SK-N-MC (cell line): ENCODE data around the gene SF3B4.

Source experiments
- DNase-seq: peaks from one replicate; pipeline ENCODE4 v3.0.0-alpha.2; 2011; ENCODE audit warnings: low read depth, low spot score
- H3K27ac ChIP-seq: fragments of 200-600 bp; sonication (generic); 2 replicates; pipeline ENCODE4 v1.5.1; 2016; ENCODE audit warnings: mixed run types
- H3K36me3 ChIP-seq: fragments of 200-600 bp; sonication (generic); 2 replicates; pipeline ENCODE4 v1.6.1; 2017; ENCODE audit warnings: antibody characterized with exemption, low read length, mixed read lengths; ENCODE audit not compliant: insufficient read depth
- H3K4me3 ChIP-seq: fragments of 200-600 bp; sonication (generic); 2 replicates; pipeline ENCODE4 v1.5.1; 2016
- H3K9ac ChIP-seq: fragments of 200-600 bp; sonication (generic); 2 replicates; pipeline ENCODE4 v1.8.0; 2017; ENCODE audit warnings: mixed run types, mixed read lengths; ENCODE audit not compliant: insufficient read length
- H3K9me3 ChIP-seq: fragments of 200-600 bp; sonication (generic); 2 replicates; pipeline ENCODE4 v1.6.1; 2017; ENCODE audit warnings: low read depth, mild to moderate bottlenecking, antibody characterized with exemption, low read length, moderate library complexity, mixed read lengths
- EZH2 ChIP-seq: fragments of 200-600 bp; sonication (generic); IDR thresholded peaks from one replicate; pipeline ENCODE4 v1.6.1; 2017; ENCODE audit warnings: antibody characterized with exemption
- FOXP2 ChIP-seq: optimal IDR thresholded peaks from 2 replicates; pipeline ENCODE3; 2011; ENCODE audit warnings: mild to moderate bottlenecking, moderate library complexity; ENCODE audit not compliant: insufficient read depth; ENCODE audit errors: extremely low read length, control extremely low read depth
- POLR2AphosphoS5 ChIP-seq: IDR thresholded peaks from 2 replicates; pipeline ENCODE4 v1.6.1; 2012; ENCODE audit warnings: mild to moderate bottlenecking, low read depth, low read length, borderline replicate concordance

SF3B4 gene

DNA sequence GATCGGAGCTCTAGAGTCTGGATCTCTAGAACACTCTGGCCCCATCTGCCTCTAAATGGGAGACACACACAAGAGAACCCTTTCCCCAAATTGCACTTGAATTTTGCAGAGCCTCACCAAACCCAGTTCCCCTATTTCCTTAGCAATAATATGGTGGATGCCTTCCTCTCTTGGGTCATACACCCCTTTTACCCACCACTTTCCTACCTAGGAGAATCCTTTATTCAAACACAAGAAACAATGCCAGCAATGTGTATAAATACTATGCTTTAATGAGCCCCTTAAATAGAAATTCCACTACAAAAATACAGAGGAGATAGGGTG lies 760 bp upstream of the SF3B4 start:
- no peak for DNase-seq
- TF ChIP-seq FOXP2 (no peak), EZH2 (no peak), POLR2AphosphoS5 (no peak)

DNA sequence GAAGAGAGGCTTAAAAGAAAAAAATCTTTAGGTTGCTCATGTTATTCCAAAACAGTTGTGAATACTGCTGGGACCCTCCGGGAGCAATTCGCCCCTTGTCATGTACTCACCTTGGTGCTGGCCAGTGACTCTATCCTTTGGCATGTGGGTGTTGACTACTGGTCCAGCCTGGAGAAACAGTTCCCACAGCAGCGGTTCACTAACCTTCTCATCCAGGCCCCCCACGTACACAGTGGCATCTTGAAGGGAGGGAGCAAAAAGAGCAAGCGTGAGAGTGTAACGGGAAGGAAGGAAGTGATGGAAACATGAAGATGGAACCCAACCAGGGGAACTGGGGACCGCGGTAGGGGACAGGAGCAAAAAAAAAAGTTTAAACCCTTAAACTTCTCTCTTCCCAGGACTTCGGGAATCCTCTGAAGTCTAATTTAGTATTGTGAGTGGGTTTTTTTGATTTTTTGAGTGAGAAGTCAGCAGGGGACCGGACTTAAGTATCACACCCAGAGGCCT lies 494 bp downstream of the SF3B4 start:
- no peak for DNase-seq
- Histone ChIP-seq H3K36me3 (peaks cover 46% of the 10 kb centered on the region), H3K9me3 (no peaks in the 10 kb centered on the region), H3K27ac (no peak overlapping the region), H3K9ac (peak overlapping the region; percentile 96), H3K4me3 (peak overlapping the region; percentile 94)
- TF ChIP-seq FOXP2 (no peak), EZH2 (no peak)

More for the DNA sequence above, 760 bp upstream of the SF3B4 start:
- no peaks in the 10 kb centered on the region for H3K9me3 ChIP-seq
- H3K4me3 ChIP-seq, result peak overlapping the region; percentile 94
- H3K9ac ChIP-seq, result peak overlapping the region; percentile 96
- peaks cover 35% of the 10 kb centered on the region for H3K36me3 ChIP-seq
- peak overlapping the region; percentile 91 for H3K27ac ChIP-seq

DNA sequence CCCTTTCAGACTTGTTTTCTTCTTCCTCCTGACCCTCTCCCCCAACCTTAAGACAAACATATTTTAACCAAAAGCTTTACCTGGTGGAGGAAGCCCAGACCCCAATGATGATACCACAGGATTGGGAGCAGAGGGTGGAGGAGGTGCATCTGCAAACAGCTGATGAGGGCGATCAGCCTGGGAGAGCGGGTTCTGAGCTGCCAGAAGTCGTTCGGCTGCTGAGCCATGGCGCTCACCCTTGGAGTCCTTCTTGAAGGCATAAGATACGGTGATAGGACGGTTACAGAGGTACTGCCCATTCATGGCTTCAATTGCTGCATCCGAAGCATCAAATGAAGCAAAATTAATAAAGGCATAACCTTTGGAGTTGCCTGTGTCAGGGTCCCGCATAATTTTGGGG lies 1.3 kb downstream of the SF3B4 start:
- peaks cover 46% of the 10 kb centered on the region for H3K36me3 ChIP-seq
- H3K9me3 ChIP-seq, result no peaks in the 10 kb centered on the region
- no peak overlapping the region for H3K9ac ChIP-seq
- DNase-seq, result no peak
- H3K4me3 ChIP-seq, result peak overlapping the region; percentile 94
- TF ChIP-seq POLR2AphosphoS5 (no peak), FOXP2 (no peak), EZH2 (no peak)
- no peak overlapping the region for H3K27ac ChIP-seq

DNA sequence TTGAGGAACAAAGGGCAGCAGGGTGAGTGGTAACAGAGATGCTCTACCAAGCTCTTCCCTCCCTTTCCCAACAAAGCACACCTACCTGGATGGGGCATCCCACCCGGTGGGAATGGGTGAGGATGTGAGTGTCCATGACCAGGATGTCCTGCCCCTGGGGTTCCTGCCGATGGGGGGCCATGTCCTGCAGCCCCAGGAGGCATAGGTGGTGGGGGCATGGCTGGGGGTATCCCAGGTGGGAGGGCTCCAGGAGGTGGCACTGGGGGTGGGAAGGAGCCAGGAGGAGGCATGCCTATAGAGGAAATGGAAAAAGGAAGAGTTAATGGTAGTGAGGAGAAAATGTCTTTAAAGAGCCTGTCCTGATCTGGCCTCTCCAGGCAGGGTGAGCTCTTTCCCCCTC lies 1.9 kb downstream of the SF3B4 start:
- no peak overlapping the region; the same call in 1 of the 2 replicates for H3K4me3 ChIP-seq
- peaks cover 46% of the 10 kb centered on the region for H3K36me3 ChIP-seq
- TF ChIP-seq FOXP2, result no peak
- no peak overlapping the region for H3K9ac ChIP-seq
- no peak for DNase-seq
- H3K27ac ChIP-seq, result no peak overlapping the region
- no peaks in the 10 kb centered on the region for H3K9me3 ChIP-seq

DNA sequence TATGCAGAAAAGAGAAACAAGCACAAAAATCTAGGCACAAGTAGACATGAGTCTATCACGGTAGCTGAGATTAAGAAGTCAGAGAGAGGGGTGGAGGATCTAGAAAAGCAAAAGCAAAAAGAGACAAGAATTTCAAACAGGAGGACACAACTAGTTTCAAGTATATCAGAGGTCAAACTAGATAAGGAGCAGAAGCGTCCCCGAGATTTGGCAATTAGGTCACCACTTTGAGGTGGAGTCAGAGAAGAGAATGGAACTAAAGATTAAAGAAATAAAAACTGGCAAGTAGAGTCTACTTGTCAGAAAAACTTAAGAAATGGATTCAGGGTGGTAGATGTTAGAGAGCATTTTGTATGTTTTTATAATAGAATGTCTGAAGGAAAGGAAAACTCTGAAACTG lies 2.3 kb downstream of the SF3B4 start:
- Histone ChIP-seq H3K27ac (no peak overlapping the region), H3K36me3 (peaks cover 46% of the 10 kb centered on the region), H3K9ac (no peak overlapping the region), H3K4me3 (no peak overlapping the region), H3K9me3 (no peaks in the 10 kb centered on the region)
- DNase-seq, result no peak
- TF ChIP-seq EZH2, result no peak
- TF ChIP-seq FOXP2, result no peak
- TF ChIP-seq POLR2AphosphoS5, result no peak

DNA sequence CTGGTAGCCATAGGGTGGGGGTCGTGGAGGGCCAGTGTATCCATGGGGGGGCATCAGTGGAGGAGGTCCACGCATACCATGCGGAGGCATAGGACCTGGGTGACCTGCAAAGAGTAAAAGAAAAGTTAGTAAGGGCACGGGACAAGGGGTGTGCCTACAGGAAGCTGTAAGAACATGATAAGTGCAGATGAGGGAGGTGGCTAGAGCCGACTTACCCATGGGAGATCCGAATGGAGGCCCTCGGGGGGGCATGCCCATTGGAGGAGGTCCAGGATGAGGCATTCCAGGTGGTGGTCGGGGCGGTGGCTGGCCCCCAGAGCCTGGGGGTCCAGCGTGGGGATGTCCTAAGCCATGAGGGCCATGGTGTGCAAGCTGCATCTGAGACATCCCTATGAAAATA lies 4.0 kb downstream of the SF3B4 start:
- DNase-seq, result no peak
- Histone ChIP-seq H3K9ac (no peak overlapping the region), H3K9me3 (no peaks in the 10 kb centered on the region), H3K36me3 (peaks cover 46% of the 10 kb centered on the region), H3K27ac (no peak overlapping the region), H3K4me3 (no peak overlapping the region)
- no peak for TF ChIP-seq FOXP2
- TF ChIP-seq POLR2AphosphoS5, result no peak
- no peak for TF ChIP-seq EZH2

DNA sequence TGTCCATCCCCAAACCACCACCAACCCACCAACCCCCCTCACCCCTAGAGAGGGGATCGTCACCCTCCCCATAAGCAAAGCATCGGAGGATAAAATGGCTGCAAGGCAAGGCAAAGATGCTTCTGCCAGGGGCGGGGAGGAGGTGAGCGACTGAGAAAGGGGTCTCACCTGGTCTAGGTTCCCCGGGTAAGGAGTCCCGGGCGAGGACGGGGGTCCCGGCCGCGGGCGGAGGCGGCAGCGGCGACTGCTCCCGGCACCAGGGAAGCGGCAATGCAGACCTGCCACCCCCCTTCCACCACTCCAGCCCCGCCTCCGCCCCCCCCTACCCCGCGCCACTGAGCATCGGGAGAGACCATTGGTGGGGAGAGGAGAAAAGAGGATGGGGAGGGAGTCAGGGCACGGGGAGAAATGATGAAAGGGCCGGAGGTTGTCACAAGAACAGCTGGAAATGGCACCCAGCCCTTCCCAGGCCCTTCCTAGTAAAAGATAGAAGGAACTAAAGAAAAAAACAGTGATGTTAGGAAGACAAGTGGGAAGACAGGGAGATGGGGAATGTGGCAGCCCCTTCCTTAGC lies 9.9 kb downstream of the SF3B4 start, which contains the start of gene SV2A:
TSS of gene SV2A (minus strand) at position 274 of the 574 bp plus-strand sequence. CDS start 4,004 bp downstream, outside the sequence.
- TF ChIP-seq POLR2AphosphoS5, result no peak
- TF ChIP-seq FOXP2, result no peak
- TF ChIP-seq EZH2, result no peak
- H3K4me3 ChIP-seq, result peak within 1 kb of the TSS; percentile 83
- H3K9ac ChIP-seq, result peak within 1 kb of the TSS; percentile 70
- H3K9me3 ChIP-seq, result no peaks in the 10 kb centered on the region
- H3K36me3 ChIP-seq, result peaks cover 3% of the 10 kb centered on the region
- H3K27ac ChIP-seq, result no peak within 1 kb of the TSS
- no peak for DNase-seq

DNA sequence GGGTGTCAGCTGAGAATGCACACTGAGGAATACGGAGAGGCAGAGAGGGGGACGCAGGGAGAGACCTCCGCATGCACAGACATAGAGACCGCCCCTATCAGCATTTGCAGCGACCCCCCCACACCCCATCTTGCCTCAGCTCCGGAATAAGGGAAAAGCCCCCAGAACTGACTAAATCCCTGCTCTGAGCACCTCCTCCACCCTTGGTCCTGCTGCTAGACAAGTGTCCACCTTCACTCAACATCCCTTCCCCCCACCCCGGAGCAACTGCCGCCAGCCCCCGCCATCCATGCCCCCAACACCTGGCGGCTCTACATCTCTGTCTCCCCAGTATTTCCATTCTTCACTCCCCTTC lies 10.7 kb downstream of the SF3B4 start:
- no peak overlapping the region for H3K9ac ChIP-seq
- TF ChIP-seq EZH2 (no peak), POLR2AphosphoS5 (no peak), FOXP2 (no peak)
- H3K27ac ChIP-seq, result no peak overlapping the region
- peak overlapping the region; percentile 83 for H3K4me3 ChIP-seq
- H3K36me3 ChIP-seq, result no peaks in the 10 kb centered on the region; the same call in 1 of the 2 replicates
- no peaks in the 10 kb centered on the region for H3K9me3 ChIP-seq
- no peak for DNase-seq

DNA sequence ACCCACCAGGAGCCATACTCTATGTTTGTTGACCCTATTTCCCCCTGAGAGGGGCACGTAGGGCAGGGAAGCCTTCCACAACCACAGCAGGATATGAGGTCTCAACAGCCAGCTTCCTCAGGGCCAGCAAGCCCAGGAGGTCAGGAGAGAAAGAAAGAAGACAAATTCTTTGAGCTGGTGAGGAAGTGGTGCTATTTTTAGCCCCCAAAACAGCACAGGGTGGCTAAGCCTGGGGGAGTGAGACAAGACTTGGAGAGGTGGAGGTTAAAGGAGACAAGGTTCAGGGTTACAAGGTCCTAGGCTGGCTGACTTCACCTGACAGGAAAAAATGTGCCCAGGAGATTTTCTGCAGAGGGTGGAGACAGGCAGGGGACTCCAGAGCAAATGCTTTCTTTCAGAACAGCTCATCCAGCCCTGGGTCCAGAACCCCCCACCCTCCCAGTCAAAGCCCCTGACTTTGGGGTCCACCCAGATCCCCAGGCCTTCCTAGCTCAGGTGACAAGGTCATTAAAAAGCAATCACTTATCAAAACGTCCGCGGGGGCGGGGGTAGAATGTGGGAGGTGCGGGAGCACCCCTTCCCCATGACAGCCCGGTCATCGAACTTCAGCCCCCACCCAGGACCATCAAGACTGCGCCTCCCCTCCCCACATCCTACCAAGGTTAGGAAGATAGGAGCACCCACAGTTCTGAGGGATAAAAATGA lies 11.3 kb downstream of the SF3B4 start:
- H3K36me3 ChIP-seq, result no peaks in the 10 kb centered on the region
- no peak overlapping the region for H3K27ac ChIP-seq
- DNase-seq, result no peak
- peak overlapping the region; percentile 30 for H3K9ac ChIP-seq
- H3K4me3 ChIP-seq, result peak overlapping the region; percentile 83
- TF ChIP-seq FOXP2, result no peak
- TF ChIP-seq EZH2, result no peak
- no peak for TF ChIP-seq POLR2AphosphoS5
- H3K9me3 ChIP-seq, result no peaks in the 10 kb centered on the region
